Epithelial cell of esophagus (primary cell): ENCODE data around the gene GDPD5.

Experiments
- DNase-seq: peaks from one replicate; pipeline ENCODE4 v3.0.0; 2010; ENCODE audit warnings: low read depth
- H3K4me3 ChIP-seq: 2 replicates; pipeline ENCODE4 v1.5.1; 2011; ENCODE audit warnings: mild to moderate bottlenecking, low read length, control low read depth
- CTCF ChIP-seq: IDR thresholded peaks from 2 replicates; pipeline ENCODE4 v1.5.1; 2011; ENCODE audit warnings: low read depth, mild to moderate bottlenecking, low read length, control low read depth, inconsistent platforms; ENCODE audit not compliant: insufficient read depth; ENCODE audit errors: missing control alignments

The GDPD5 gene

GRCh38 chr11:75525433-75526191 is at the start of gene GDPD5:
Gene GDPD5 (minus strand): TSS chr11:75525941. CDS start chr11:75477735, 48,206 bp downstream.
- TF ChIP-seq CTCF = peak; percentile 18
- peak; percentile 80 for DNase-seq
- peak within 1 kb of the TSS; percentile 50 for H3K4me3 ChIP-seq

- no peak for TF ChIP-seq CTCF
- H3K4me3 ChIP-seq = no peak overlapping the region
- no peak for DNase-seq
Observed at GRCh38 chr11:75574698-75575602, 49.2 kb upstream of the GDPD5 start.

- DNase-seq = no peak
- TF ChIP-seq CTCF = no peak
- no peak overlapping the region for H3K4me3 ChIP-seq
Observed at GRCh38 chr11:75572744-75573143, 47.0 kb upstream of the GDPD5 start.

- no peak overlapping the region for H3K4me3 ChIP-seq
- TF ChIP-seq CTCF = no peak
- DNase-seq = no peak
Observed at GRCh38 chr11:75571625-75572024, 45.9 kb upstream of the GDPD5 start.

- no peak for DNase-seq
- H3K4me3 ChIP-seq = no peak overlapping the region
- no peak for TF ChIP-seq CTCF
Observed at GRCh38 chr11:75570559-75571139, 44.9 kb upstream of the GDPD5 start.

- no peak for TF ChIP-seq CTCF
- H3K4me3 ChIP-seq = no peak overlapping the region
- no peak for DNase-seq
Observed at GRCh38 chr11:75568616-75569219, 43.0 kb upstream of the GDPD5 start.
